Measurements from ENCODE around the gene ARGLU1.

The ARGLU1 gene

GRCh38 chr13:106586648-106587166, 18.8 kb upstream of the ARGLU1 start:
- DNase-seq: no peak

- no peak for DNase-seq
Observed at GRCh38 chr13:106581225-106581624, 13.3 kb upstream of the ARGLU1 start.

GRCh38 chr13:106575896-106576295, 8.0 kb upstream of the ARGLU1 start:
- no peak for DNase-seq

- no peak for DNase-seq
Observed at GRCh38 chr13:106573868-106574267, 5.9 kb upstream of the ARGLU1 start.

GRCh38 chr13:106573284-106573846, 5.4 kb upstream of the ARGLU1 start:
- DNase-seq: no peak

GRCh38 chr13:106570299-106570852, 2.4 kb upstream of the ARGLU1 start:
- DNase-seq: no peak

- DNase-seq: no peak
Observed at GRCh38 chr13:106569233-106570095, 1.5 kb upstream of the ARGLU1 start.

- DNase-seq: no peak
Observed at GRCh38 chr13:106568299-106569003, 514 bp upstream of the ARGLU1 start.

GRCh38 chr13:106566641-106567473, 1.1 kb downstream of the ARGLU1 start:
- DNase-seq: peak; percentile 43

GRCh38 chr13:106565127-106565775, 2.7 kb downstream of the ARGLU1 start:
- DNase-seq: no peak

GRCh38 chr13:106562301-106562700, 5.6 kb downstream of the ARGLU1 start:
- DNase-seq: no peak

- no peak for DNase-seq
Observed at GRCh38 chr13:106561551-106562170, 6.3 kb downstream of the ARGLU1 start.

GRCh38 chr13:106560821-106561220, 7.1 kb downstream of the ARGLU1 start:
- no peak for DNase-seq

GRCh38 chr13:106558527-106558926, 9.4 kb downstream of the ARGLU1 start:
- DNase-seq: no peak

GRCh38 chr13:106555631-106556328, 12.2 kb downstream of the ARGLU1 start:
- DNase-seq: no peak

- DNase-seq: no peak
Observed at GRCh38 chr13:106551751-106552150, 16.2 kb downstream of the ARGLU1 start.

- DNase-seq: no peak
Observed at GRCh38 chr13:106551350-106551749, 16.6 kb downstream of the ARGLU1 start.

GRCh38 chr13:106550570-106551135, 17.3 kb downstream of the ARGLU1 start:
- no peak for DNase-seq

GRCh38 chr13:106548064-106548696, 19.8 kb downstream of the ARGLU1 start:
- no peak for DNase-seq

- DNase-seq: no peak
Observed at GRCh38 chr13:106541826-106542225, 26.1 kb downstream of the ARGLU1 start.

Data from NCI-H345 (cell line).